Cortex of kidney (tissue), 1 donor: ENCODE data around the gene FOXO6.

Source experiments
- DNase-seq: peaks from one replicate; lab custom pipeline; 2025; lab: John Stamatoyannopoulos, UW

FOXO6 gene

GRCh38 chr1:41360786-41361494 lies at the start of gene FOXO6:
TSS of gene FOXO6 (plus strand) at chr1:41361434.
- peak; percentile 49 for DNase-seq

GRCh38 chr1:41312991-41313645 lies 48.1 kb upstream of the FOXO6 start:
- DNase-seq: no peak

GRCh38 chr1:41313661-41314131 lies 47.5 kb upstream of the FOXO6 start:
- DNase-seq: no peak

GRCh38 chr1:41314376-41315145 lies 46.7 kb upstream of the FOXO6 start:
- DNase-seq: no peak

- DNase-seq: no peak
These were observed 46.0 kb upstream of the FOXO6 start for GRCh38 chr1:41315146-41315822.

GRCh38 chr1:41315871-41316270 lies 45.4 kb upstream of the FOXO6 start:
- DNase-seq: no peak

GRCh38 chr1:41317361-41317760 lies 43.9 kb upstream of the FOXO6 start:
- no peak for DNase-seq

GRCh38 chr1:41318135-41318534 lies 43.1 kb upstream of the FOXO6 start:
- no peak for DNase-seq

GRCh38 chr1:41319106-41319755 lies 42.0 kb upstream of the FOXO6 start:
- DNase-seq: no peak

GRCh38 chr1:41319807-41320711 lies 41.2 kb upstream of the FOXO6 start:
- DNase-seq: no peak

- no peak for DNase-seq
These were observed 40.1 kb upstream of the FOXO6 start for GRCh38 chr1:41320895-41321676.

GRCh38 chr1:41322101-41322661 lies 39.1 kb upstream of the FOXO6 start:
- no peak for DNase-seq

GRCh38 chr1:41322835-41323234 lies 38.4 kb upstream of the FOXO6 start:
- DNase-seq: no peak

- no peak for DNase-seq
These were observed 38.0 kb upstream of the FOXO6 start for GRCh38 chr1:41323243-41323642.

GRCh38 chr1:41325801-41326200 lies 35.4 kb upstream of the FOXO6 start:
- DNase-seq: no peak

GRCh38 chr1:41327383-41327999 lies 33.7 kb upstream of the FOXO6 start:
- DNase-seq: no peak

- no peak for DNase-seq
These were observed 33.1 kb upstream of the FOXO6 start for GRCh38 chr1:41328001-41328615.

- no peak for DNase-seq
These were observed 32.2 kb upstream of the FOXO6 start for GRCh38 chr1:41328780-41329640.
